Nephron progenitor cell (in vitro differentiated cells): ENCODE results near the gene SEL1L3.

Source experiments
- DNase-seq: peaks from one replicate; pipeline ENCODE4 v3.0.0; 2021
- H3K27ac Mint-ChIP-seq: 2 replicates; pipeline ENCODE4 v1.8.0; 2021; ENCODE audit warnings: mild to moderate bottlenecking, moderate library complexity, mixed read lengths
- H3K27me3 Mint-ChIP-seq: 2 replicates; pipeline ENCODE4 v1.8.0; 2021; ENCODE audit warnings: mild to moderate bottlenecking, low read depth, mixed read lengths; ENCODE audit not compliant: poor library complexity
- H3K36me3 Mint-ChIP-seq: 2 replicates; pipeline ENCODE4 v1.8.0; 2021; ENCODE audit warnings: low read depth, mixed read lengths
- H3K4me1 Mint-ChIP-seq: 2 replicates; pipeline ENCODE4 v1.8.0; 2021; ENCODE audit warnings: mixed read lengths
- H3K4me3 Mint-ChIP-seq: 2 replicates; pipeline ENCODE4 v1.8.0; 2021; ENCODE audit warnings: mild to moderate bottlenecking, moderate library complexity, mixed read lengths
- H3K9me3 Mint-ChIP-seq: 2 replicates; pipeline ENCODE4 v1.8.0; 2021; ENCODE audit warnings: mild to moderate bottlenecking, moderate library complexity, mixed read lengths
- CTCF ChIP-seq: fragments of 200-600 bp; sonication (generic); IDR thresholded peaks from 2 replicates; pipeline ENCODE4 v1.5.0; 2021; ENCODE audit warnings: antibody characterized with exemption

The SEL1L3 gene

GRCh38 chr4:25835384-25835783 lies 27.4 kb downstream of the SEL1L3 start:
- no peak for DNase-seq
- Mint-ChIP-seq H3K9me3 (no peaks in the 10 kb centered on the region), H3K36me3 (no peaks in the 10 kb centered on the region), H3K4me3 (no peak overlapping the region), H3K4me1 (no peaks in the 10 kb centered on the region), H3K27me3 (no peaks in the 10 kb centered on the region), H3K27ac (no peak overlapping the region)
- no peak for TF ChIP-seq CTCF

- DNase-seq, result no peak
- H3K4me1 Mint-ChIP-seq, result no peaks in the 10 kb centered on the region
- no peaks in the 10 kb centered on the region for H3K9me3 Mint-ChIP-seq
- no peak for TF ChIP-seq CTCF
- no peaks in the 10 kb centered on the region for H3K27me3 Mint-ChIP-seq
- H3K36me3 Mint-ChIP-seq, result no peaks in the 10 kb centered on the region
- no peak overlapping the region for H3K4me3 Mint-ChIP-seq
- no peak overlapping the region for H3K27ac Mint-ChIP-seq
These were observed 28.2 kb downstream of the SEL1L3 start for GRCh38 chr4:25834411-25835107.

- no peak overlapping the region for H3K27ac Mint-ChIP-seq
- no peaks in the 10 kb centered on the region for H3K4me1 Mint-ChIP-seq
- H3K9me3 Mint-ChIP-seq, result no peaks in the 10 kb centered on the region
- H3K4me3 Mint-ChIP-seq, result no peak overlapping the region
- H3K36me3 Mint-ChIP-seq, result no peaks in the 10 kb centered on the region
- TF ChIP-seq CTCF, result no peak
- DNase-seq, result no peak
- H3K27me3 Mint-ChIP-seq, result peaks cover 3% of the 10 kb centered on the region
These were observed 32.2 kb downstream of the SEL1L3 start for GRCh38 chr4:25830548-25830947.

GRCh38 chr4:25827897-25828296 lies 34.9 kb downstream of the SEL1L3 start:
- Mint-ChIP-seq H3K4me3 (no peak overlapping the region), H3K27me3 (peaks cover 7% of the 10 kb centered on the region), H3K27ac (no peak overlapping the region), H3K36me3 (no peaks in the 10 kb centered on the region), H3K4me1 (no peaks in the 10 kb centered on the region), H3K9me3 (no peaks in the 10 kb centered on the region)
- TF ChIP-seq CTCF, result no peak
- DNase-seq, result no peak

- Mint-ChIP-seq H3K27ac (no peak overlapping the region), H3K27me3 (peaks cover 10% of the 10 kb centered on the region), H3K9me3 (no peaks in the 10 kb centered on the region)
These were observed 35.4 kb downstream of the SEL1L3 start for GRCh38 chr4:25827373-25827772.

More at GRCh38 chr4:25827373-25827772, 35.4 kb downstream of the SEL1L3 start:
- DNase-seq, result no peak
- Mint-ChIP-seq H3K4me3 (no peak overlapping the region), H3K36me3 (no peaks in the 10 kb centered on the region), H3K4me1 (no peaks in the 10 kb centered on the region)
- TF ChIP-seq CTCF, result no peak
